Measurements from ENCODE around the gene IL1A. TPM values are rescaled to one million over a fixed set of nuclear protein-coding genes. Genes with fewer than 3 reads are reported as not detected.
A peak's percentile ranks its signal among the peaks of the same experiment; 100 is the strongest.

IL1A gene
- total RNA-seq, 1 experiment from 2014 or later: not detected

DNA sequence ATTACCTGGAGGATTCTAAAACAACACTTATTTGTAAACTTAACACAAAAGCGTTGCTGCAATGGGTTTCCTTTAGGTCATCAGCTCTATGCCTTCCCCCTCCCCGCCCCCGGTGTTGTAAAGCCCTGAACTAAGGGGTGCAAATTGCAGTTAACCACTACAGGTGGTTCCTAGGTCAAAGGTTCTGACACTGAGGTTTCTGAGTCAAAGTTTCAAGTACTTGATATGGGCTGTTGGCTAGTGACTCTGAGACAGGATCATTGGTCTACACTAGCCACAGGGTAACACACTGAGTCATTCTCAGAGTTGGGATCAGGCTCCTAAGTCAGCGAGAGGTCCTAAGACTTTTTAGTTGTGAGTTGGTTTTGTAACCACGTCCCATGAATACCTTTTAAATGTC lies 36.8 kb upstream of the IL1A start:
- in situ Hi-C loops (cut with HindIII; ENCODE audit: low pct_unique_long_range_greater_than_20kb, low sequenced_read_pairs): no loop called here
- no peak for DNase-seq (ENCODE audit: low read depth, low spot score)

- in situ Hi-C loops (cut with HindIII; ENCODE audit: low pct_unique_long_range_greater_than_20kb, low sequenced_read_pairs): no loop called here
Measured at GRCh38 chr2:112820343-112820742, 36.0 kb upstream of the IL1A start.

GRCh38 chr2:112819081-112819480 lies 34.8 kb upstream of the IL1A start:
- DNase-seq (ENCODE audit: low read depth, low spot score): no peak
- in situ Hi-C loops (cut with HindIII; ENCODE audit: low pct_unique_long_range_greater_than_20kb, low sequenced_read_pairs): no loop called here

More at GRCh38 chr2:112820343-112820742, 36.0 kb upstream of the IL1A start:
- DNase-seq (ENCODE audit: low read depth, low spot score): no peak

- peak; percentile 19 for DNase-seq (ENCODE audit: low read depth, low spot score)
- in situ Hi-C loops (cut with HindIII; ENCODE audit: low pct_unique_long_range_greater_than_20kb, low sequenced_read_pairs): no loop called here
Measured at GRCh38 chr2:112818094-112818902, 34.0 kb upstream of the IL1A start.

DNA sequence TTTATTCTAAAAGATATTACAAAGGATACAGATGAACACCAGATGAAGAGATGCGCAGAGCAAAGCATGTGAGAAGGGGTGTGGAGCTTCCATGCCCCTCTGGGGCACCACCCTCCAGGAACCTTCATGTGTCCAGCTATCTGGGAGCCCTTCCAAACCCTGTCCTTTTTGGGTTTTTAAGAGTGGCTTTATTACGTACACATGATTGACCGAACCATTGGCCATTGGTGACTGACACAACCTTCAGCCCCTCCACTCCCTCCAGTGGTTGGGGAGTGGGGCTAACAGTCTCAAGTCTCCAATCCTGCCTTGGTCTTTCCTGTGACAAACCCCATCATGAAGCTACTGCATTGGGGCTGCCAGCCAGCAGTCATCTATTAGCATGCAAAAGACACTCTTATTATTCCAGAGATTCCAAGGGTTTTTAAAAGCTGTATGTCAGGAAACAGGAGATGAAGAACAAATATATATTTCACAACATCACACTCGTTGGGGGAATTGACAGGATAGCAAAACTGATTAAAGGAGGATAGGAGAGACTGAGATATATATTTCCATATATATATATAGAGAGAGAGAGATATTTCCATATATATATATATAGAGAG lies 32.9 kb upstream of the IL1A start:
- in situ Hi-C loops (cut with HindIII; ENCODE audit: low pct_unique_long_range_greater_than_20kb, low sequenced_read_pairs): no loop called here

DNA sequence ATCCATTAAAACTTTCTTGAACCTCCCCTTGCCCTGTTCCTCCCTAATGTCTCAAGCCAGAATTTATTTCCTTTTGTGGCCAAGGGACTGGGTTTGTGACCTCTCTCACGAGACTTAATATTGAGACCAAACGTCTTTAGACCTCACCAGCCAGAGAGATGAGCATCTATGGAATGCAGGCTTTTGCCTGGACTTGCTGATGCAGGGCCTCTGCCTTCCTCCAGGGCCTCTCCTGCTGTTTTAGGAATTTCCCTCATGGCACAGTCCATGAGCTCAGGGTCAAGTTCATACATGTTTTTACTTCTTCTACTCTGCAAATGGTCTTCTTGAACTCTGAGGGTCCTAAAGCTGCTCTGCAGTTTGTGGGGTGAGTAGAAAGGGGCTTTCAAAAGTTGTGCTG lies 30.0 kb upstream of the IL1A start:
- DNase-seq (ENCODE audit: low read depth, low spot score): no peak
- in situ Hi-C loops (cut with HindIII; ENCODE audit: low pct_unique_long_range_greater_than_20kb, low sequenced_read_pairs): no loop called here

More for the DNA sequence above, 32.9 kb upstream of the IL1A start:
- no peak for DNase-seq (ENCODE audit: low read depth, low spot score)

- in situ Hi-C loops (cut with HindIII; ENCODE audit: low pct_unique_long_range_greater_than_20kb, low sequenced_read_pairs): no loop called here
- no peak for DNase-seq (ENCODE audit: low read depth, low spot score)
Measured at GRCh38 chr2:112813280-112813966, 29.1 kb upstream of the IL1A start.

- in situ Hi-C loops (cut with HindIII; ENCODE audit: low pct_unique_long_range_greater_than_20kb, low sequenced_read_pairs): no loop called here
- DNase-seq (ENCODE audit: low read depth, low spot score): no peak
Measured at GRCh38 chr2:112812318-112813267, 28.3 kb upstream of the IL1A start.

DNA sequence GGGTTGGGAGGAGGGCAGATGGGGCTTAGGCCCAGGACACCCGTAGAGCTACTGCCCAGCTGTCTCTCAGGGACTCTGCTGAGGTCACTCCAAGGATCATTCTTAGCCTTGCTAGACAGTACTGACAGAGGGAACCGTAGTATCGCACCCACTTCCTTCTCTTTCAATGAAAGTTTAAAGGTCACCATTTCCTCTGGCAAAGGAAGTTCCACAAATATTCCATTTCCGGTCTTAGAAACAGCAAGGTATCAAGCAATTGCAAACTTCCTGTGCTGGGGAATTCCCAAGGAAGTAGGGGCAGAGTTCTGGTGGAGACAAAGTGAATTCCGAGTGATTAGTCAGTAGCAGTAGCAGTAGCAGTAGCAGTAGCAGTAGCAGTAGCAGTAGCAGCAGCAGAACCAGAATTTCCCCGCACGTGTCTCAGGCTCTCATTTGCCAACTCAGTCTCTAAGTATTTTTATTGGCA lies 27.6 kb upstream of the IL1A start:
- in situ Hi-C loops (cut with HindIII; ENCODE audit: low pct_unique_long_range_greater_than_20kb, low sequenced_read_pairs): no loop called here
- DNase-seq (ENCODE audit: low read depth, low spot score): no peak

DNA sequence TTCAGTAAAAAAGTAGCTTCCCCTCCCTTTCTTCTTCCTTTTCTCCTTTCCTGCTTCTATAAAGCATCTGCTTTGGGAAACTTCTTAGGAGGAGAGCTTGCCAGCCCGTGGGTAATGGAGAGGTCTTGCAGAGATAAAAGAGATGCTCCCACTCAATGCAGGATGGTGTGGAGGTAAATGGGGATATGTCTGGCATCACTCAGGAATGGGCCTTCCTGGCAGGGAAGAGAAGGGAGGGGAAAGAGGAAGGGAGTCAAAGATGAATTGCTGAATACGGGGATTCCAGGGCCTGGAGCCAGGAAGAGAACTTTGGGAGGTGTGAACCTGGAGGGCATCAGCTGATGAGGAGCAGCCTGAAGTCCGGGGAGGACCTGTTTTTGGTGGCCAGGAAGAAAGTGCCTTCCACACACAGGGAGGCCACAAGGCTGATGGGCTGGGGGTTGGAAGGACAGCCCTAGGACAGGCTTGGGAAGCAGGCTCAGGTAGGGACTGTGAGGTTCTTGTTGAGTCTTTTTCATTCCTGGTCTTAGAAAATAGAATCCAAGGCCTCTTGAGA lies 27.1 kb upstream of the IL1A start:
- no peak for DNase-seq (ENCODE audit: low read depth, low spot score)
- in situ Hi-C loops (cut with HindIII; ENCODE audit: low pct_unique_long_range_greater_than_20kb, low sequenced_read_pairs): no loop called here

DNA sequence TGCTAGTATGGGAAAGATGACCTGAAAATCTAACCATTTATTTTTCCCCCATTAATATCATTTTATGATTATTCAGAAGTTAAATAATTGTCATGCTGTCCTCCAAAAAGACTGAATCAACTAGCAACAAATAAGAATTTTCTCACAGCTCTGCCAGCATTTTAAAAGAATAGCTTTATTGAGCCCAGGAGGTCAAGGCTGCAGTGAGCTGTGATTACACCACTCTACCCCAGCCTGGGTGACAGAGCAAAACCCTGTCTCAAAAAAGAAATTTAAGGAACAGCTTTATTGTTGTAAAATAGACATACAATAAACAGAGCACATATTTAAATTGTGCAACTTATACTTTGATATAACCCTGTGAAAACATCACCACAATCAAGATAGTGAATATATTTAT lies 24.8 kb upstream of the IL1A start:
- DNase-seq (ENCODE audit: low read depth, low spot score): no peak
- in situ Hi-C loops (cut with HindIII; ENCODE audit: low pct_unique_long_range_greater_than_20kb, low sequenced_read_pairs): no loop called here

- DNase-seq (ENCODE audit: low read depth, low spot score): no peak
- in situ Hi-C loops (cut with HindIII; ENCODE audit: low pct_unique_long_range_greater_than_20kb, low sequenced_read_pairs): no loop called here
Measured at GRCh38 chr2:112807233-112807807, 23.0 kb upstream of the IL1A start.

DNA sequence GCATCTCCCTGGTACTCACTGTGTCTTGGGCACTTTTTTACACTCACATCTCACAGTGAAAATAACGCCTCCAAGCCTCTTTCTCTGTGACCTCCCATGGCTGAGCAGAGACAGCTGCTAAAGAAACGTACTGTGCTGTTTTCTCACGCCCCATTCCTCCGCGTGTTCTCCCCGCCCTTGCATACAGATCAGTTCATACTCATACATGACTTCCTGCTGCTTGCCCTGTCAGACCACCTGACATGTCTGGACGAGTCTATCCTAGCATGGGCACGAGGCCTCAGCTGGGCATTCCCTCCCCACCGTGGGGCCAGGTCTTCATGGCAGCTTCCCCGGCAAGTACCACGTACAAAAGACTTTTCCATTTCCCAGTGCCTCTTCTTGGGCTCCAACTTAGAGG lies 21.2 kb upstream of the IL1A start:
- no peak for DNase-seq (ENCODE audit: low read depth, low spot score)
- in situ Hi-C loops (cut with HindIII; ENCODE audit: low pct_unique_long_range_greater_than_20kb, low sequenced_read_pairs): no loop called here

GRCh38 chr2:112803691-112804521 lies 19.6 kb upstream of the IL1A start:
- no peak for DNase-seq (ENCODE audit: low read depth, low spot score)
- in situ Hi-C loops (cut with HindIII; ENCODE audit: low pct_unique_long_range_greater_than_20kb, low sequenced_read_pairs): no loop called here

GRCh38 chr2:112800881-112801583 lies 16.7 kb upstream of the IL1A start:
- DNase-seq (ENCODE audit: low read depth, low spot score): no peak
- in situ Hi-C loops (cut with HindIII; ENCODE audit: low pct_unique_long_range_greater_than_20kb, low sequenced_read_pairs): no loop called here
